ENCODE measurements around the gene MYO10.

Gene MYO10

DNA sequence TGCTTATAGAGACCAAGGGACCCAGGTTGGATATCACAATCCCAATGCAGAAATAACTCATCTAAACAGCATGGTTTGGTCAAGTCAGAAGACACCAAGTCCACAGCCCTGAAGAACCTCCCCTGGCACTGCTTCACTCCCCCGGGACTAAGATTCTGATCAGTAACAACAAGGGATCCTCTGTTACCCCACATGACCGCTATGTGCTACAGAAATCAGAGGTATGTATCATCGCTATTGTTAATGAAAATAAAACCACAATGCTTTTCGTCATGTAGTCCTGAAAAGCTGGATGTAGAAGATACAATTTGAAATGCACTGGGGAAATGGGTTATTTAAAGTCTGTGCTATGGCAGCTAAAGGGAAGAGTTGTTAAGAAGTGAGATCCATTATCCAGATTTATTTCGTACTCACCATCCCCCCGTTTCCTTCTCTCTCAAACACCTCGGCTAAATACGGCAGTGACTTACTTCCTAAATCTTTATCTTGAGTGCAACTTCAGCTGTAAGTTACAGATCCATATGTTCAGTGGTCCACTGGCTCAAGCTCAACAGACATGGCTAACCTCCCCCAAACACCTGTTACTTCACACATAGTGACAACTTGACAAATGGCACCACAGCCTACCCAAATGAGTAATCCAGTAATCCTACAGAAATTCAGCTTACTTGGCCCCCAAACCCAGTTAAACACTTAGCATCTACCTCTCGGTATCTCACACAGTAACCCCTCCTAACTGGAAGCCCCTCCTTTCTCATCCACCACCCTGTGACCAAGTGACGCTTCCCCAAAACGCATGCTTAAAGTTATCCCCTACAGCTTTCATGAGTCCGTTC is 129.2 kb downstream of the MYO10 start:
- peak; percentile 46 for DNase-seq

DNA sequence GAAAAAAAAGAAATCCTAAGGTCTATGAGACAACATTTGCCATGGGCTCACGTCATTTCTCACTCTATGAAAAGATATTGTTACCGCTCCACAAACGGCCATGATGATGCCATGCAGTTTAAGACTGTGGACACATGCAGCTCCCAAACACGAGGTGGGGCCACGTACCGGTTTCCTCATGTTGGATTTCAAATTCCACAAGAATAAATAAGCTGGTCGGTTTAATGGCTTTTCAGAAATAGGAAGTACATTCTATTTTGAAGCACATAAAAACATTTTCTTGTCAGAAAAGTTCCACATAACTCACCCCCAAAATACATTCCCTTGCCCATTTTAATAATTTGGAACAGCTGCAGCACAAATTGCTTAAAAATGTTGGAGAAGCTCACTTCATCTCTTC is 130.6 kb downstream of the MYO10 start:
- DNase-seq, result peak; percentile 87

DNA sequence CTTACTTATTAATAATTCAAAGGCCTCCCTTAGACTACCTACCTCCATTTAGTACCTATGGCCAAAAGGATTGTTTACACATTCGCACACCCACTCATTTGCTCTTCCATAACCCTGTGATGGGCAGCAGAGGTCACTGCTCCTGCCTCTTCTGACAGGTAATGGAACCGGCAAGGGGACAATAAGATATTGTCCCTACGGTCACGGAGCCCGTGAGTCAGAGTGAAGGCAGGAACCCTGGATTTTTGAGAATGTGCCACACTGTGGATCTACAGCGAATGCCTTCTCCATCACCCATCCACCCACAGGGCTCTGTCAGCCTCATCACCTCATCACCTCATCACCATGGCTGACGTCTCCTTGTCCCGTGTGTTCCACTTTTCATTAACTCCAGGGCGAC is 132.3 kb downstream of the MYO10 start:
- no peak for DNase-seq

DNA sequence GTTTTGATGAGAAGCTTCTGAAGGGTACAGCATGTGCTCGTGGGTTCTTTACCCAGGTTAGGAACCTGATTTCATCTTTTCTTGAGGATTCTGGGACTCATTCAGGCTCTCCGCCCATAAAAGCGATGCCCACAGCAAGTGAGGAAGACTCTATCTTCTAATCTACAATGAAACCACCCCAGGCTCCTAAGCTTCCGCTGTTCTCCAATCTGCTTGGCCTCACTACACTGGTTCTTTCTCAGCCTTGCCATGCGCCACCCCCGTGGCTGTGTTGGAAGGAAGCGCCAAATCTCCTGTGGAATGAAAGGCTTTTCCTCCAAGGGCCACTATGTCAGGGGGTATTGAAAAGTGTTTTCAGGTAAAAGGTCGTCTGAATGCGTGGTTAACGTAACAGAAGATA is 135.6 kb downstream of the MYO10 start:
- no peak for DNase-seq

DNA sequence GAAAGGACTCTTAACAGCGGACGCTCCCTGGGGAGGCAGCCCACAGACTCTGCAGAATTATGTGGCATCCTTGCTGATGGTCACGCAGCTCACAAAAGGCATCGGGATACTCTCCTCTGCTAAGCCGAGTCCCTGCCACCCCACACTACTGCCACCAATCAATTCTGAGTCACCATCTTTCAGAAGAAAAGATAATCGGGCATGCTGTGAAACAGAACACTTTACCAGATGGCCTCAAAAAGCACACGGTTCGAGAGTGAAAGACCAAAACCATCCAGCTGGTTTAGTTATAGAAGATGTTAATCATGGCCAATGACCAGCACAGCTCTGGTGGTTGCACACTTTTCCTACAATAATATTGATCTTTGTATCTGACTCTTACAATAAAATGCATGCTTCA is 136.3 kb downstream of the MYO10 start:
- no peak for DNase-seq

DNA sequence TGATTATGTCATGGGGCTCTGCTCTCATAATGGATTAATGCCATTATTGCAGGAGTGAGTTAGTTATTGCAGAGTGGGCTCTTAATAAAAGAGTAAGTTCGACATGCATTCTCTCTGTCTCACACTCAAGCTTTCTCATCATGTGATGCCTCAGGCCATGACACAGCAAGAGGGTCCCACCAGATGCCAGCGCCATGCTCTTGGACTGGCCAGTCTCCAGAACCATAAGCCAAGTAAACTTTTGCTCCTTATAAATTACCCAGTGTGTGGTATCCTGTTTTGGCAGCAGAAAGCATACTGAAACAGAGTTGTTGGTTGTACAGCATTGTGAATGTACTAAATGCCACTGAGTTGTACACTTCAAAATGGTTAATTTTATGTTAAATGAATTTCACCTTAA is 138.1 kb downstream of the MYO10 start:
- no peak for DNase-seq

DNA sequence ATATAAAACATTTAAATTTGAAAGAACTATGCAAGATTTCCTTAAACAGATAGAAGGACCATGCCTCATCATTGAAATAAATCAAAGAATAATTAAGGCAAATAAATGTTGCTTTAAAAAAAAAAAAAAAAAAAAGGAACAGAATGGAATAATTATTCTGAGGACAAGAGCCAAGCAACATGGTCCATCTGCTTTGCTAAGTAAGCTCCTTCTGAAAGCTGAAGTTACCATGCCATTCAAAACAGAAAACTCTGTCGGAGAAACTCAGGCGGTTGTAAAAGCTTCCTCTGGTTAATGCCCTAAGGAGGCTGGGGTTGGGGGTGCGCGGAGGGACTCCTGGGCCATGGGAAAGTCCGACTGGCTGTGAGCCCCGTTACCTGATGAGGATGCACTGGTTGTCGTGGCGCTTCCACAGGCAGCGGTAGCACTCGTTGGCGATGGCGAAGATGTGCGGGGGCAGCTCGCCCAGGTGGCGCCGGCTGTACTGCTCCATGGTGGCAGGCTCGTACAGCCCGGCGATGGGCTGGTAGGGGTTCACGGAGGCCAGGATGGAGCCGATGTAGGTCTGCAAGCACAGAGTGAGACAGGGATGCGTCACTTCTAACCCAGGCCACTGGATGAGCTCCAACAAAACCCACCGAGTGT is 141.7 kb downstream of the MYO10 start:
- DNase-seq, result no peak

DNA sequence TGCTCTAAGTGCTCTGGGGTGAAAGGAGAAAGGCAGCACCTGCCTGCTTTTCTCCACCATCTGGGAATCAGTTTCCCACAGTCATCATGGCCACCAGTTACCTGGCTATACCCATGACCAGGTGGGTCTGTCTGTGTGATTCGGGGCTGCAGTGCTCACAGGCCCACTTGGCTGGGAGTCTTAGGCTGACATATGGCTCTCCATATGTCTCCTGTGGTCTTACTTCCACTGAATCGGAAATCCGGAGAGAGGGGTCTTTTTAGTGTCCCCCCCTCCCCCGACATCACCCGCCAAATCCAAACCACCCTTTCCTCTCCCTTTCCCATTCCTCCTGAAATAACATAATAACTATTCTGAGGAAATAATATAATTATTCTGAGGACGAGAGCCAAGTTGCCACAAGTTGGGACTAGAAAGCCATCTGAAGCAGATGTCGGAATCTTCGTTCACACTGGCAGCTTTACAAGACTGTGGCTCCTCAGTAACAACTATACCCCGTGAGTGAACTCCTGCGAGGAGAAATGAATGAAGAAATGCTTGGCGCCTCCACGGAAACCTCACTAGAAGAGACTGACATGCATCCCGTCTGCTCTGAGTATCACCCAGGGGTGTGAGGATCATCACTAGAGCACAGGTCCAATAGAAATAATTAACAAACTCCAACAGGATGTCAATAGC is 143.4 kb downstream of the MYO10 start:
- peak; percentile 26 for DNase-seq

DNA sequence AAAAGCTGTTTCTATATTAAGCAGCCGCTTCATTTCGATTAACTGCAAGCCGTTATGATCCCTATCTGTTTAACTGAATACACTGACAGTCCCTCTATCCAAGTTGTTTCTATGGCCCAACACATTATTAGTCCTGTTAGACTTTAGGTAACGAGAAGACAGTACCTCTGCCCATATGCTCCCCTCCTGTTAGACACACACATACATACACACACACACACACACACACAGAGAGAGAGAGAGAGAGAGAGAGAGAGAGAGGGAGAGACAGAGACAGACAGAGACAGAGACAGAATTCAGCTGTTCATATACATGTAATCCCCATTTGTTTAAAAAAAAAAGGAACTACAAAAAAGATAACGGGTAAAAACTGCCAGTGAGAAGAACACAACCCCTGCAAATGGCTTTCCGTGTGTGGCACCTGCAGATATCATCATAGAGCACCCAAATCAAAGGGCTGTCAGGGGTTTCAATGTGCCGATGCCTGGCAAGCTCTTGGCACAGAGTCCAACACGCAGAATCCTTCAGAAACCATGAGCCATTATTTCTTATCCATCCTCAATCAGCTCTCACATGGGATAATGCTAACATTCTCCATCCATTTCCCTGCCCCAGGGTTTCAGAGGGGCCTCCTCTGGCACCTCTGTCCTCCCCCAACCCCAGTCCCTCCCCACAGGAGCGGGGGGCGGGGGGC is 144.0 kb downstream of the MYO10 start:
- no peak for DNase-seq

DNA sequence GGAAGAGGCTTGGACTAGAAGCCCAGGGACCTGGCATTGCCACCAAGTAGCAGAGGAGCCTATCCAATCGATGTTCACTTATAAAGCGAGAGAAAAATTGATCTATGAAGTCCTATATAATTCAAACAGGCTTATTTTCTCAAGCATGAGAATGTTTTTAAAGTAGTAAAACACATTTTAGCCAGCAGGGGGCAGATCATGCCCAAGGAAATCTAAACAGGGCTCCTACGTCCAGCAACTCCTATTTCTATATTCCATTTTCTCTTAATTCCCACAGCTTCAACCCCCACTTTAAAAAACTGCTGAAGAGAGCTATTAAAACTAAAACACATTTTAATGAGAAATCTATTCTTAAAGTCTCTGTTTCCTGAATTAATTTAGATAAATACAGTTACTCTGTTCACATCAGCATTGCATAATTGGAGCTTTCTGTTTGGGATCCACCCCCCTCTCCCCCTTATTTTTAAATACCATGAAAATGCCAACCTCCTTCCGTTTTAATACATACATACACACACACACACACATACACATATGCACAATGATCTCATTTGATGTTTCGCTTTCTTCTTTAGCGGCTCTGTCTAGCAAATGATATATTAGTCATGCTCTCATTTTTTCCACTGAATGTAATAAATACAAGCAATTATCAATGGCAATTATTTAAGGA is 144.9 kb downstream of the MYO10 start:
- peak; percentile 66 for DNase-seq

DNA sequence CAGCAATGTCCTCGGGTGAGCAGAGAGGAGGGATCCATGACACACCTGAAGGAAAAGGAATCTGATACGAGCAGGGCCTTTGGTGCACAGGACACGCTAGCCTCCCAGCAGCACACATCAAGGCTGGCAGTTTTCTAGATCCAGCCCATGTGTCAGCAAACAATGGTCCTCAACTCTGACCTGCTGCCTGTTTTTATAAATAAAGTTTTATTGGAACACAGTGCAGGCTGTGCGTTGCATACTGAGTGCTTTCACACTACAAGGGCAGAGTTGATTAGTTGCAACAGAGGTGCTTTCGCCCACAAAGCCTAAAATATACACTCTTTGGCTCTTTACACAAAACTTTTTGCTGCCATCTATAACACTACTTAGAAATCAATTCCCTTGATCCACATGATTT is 147.1 kb downstream of the MYO10 start:
- DNase-seq, result no peak

DNA sequence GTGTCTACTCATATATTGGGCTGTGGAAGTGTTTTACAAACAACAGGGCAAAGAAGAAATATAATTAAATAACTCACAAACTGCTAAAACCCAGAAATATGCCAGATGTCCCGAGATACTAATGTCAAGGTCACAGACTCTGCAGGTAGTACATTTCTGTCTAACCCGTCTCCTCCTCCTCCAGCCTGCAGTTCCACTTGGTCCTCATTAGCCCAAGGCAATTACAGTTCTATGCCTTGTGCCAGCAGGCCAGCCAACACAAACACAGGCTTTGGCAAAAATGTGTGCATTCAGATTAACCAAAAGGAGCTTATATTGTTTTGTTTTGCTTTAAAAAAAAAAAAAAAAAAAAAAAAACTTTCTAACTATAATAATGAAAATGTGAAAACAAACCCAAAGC is 148.8 kb downstream of the MYO10 start:
- DNase-seq, result no peak

DNA sequence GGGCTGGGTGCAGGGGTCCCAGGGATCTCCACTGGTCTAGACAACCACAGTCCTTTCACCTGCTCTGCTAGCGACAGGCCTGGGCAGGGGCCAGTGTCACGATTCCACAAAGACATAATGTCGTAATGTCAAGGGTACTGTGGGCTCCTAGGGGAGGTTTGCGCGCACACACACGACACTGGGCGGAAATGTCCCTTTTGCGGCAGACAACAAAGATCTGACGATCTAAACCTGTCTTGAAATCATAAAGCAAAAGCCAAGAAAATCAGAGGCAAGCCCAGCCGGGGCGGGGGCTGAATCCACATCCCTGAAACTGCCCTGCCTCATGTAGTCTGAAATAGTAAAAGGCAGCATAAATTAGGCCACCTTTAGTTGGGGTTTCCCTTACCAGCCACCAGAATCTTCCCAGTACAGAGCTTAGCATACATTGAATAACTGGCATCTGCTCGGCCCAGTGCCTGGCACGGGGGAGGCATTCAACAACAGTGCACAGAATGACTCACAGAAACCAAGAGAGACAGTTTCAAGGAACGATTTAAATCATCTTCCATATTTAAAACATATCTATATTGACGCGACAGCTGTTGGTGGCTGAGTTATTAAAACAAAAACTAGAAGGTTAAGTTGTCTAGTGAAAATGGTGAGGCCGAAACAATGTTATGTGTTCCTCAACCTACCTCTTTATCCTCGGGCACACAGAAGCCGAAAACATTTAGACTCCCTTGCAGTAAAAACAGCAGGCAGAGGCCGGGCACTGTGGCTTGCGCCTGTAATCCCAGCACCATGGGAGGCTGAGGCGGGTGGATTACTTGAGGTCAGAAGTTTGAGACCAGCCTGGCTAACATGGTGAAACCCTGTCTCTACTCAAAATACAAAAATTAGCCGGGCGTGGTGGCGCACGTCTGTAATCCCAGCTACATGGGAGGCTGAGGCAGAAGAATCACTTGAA is 151.0 kb downstream of the MYO10 start:
- no peak for DNase-seq

DNA sequence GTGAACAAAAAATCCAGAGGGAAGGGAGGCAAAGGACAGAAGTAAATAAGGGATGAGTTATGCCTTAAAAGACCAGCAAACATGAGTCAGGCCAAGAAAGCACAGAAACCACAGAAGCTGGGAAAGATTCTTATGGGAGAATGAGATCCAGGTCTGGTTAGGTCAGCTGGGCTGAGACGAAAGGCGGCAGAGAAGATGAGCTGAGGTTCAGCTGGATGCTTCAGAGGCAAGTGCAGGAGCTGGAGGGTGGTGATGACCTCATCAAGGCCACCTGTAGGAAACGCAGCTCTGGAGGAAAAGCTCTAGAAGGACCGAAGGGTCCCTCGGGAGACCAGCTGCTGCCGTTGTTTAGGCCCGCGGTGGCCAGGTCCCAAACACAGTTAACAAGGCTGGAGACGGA is 152.0 kb downstream of the MYO10 start:
- peak; percentile 55 for DNase-seq

DNA sequence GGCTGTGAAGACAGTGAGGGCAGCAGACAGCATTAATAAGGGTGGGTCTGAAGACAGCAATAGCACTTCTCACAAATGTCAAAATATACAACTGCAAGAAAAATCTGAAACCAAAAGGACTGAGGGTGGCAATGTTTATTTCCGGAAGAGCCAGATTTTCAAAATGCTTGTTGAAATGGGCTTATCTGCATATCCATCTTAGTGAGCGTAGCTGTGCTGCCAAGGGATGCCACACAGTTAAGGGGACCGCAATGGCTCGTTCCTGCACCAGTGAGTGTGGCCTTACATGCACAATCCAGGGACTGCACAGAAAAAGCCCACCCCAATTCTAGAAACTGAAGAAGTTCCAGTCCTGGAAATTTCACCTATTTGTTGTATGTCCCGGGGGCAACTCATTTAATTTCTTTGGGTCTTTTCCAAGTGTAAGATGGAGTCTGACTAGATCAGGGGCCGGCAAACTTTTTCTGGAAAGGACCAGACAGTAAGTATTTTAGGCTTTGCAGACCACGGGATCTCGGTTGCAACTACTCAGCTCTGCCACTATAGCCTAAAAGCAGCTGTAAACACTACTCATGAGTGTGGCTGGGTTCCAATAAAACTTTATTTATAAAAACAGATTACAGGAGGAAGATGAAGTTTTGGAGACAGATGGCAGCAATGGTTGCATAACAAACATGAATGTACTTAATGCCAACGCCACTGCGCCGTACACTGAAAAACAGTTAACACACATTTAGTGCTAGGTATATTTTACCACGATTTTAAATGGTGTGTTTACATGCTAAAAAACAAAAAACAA is 154.1 kb downstream of the MYO10 start:
- no peak for DNase-seq

DNA sequence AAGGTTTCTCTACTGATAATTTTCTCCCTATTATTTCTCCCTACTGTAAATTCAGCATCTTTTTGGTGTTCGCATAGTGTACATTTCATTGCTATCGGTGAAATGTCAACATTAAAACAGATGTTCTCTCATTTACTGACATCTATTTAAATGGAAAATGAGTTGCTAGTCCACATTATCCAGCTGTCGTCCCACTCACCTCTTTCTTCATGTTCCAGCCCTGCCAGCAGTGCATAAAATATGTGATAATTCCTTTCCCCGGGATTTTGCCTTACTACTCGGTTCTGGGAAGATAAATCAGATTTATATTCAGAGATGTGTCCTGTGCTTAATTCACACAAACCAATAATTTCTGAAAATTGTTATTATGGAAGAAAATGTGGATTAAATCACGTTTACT is 155.8 kb downstream of the MYO10 start:
- DNase-seq, result no peak

DNA sequence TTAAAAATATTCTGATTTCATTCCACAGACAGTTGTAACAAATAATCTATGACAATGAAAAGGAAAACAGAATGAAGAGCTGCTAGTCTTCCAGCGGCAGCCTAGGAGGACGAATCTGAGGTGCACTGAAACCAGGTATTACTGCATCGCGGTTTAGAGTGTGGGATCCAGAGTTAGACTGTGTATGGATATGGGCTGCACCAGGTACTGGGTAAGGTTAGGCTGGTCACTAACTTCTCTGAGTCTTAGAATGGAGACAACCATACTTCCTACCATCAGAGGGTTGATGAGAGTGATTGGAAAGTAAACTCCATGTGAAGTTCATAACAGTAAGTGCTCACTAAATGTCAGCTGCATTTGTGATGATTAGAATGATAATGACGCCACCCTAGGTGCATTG is 158.7 kb downstream of the MYO10 start:
- no peak for DNase-seq

DNA sequence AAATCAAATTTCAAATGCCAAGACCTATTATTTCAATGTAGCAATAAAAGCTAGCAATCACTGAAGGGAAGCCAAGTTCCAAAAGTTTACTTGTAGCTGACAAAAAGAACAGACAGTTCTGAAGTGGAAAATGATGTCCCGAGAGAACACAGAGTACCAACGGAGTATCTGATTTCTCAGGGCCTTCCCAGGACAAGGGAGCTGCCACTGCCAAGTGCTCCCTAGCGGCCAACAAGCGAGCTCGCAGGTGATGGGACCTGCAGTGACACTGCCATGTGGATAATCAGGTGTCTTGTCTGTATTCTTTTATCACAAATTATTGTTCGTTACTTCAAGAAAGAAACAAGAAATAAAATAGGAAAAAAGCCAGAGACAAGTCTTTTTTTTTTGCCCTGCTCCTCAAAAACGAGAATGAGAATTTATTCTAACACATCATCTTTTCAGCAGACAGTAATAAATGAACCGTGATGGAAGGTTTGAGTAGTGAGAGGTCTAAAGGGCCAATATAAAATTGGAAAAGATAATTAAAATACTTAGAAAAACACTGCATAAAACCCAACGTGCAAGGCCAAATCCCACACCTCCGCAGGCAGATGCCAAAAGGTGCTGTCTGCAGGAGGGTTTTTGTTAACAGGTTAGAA is 159.4 kb downstream of the MYO10 start:
- DNase-seq, result no peak

DNA sequence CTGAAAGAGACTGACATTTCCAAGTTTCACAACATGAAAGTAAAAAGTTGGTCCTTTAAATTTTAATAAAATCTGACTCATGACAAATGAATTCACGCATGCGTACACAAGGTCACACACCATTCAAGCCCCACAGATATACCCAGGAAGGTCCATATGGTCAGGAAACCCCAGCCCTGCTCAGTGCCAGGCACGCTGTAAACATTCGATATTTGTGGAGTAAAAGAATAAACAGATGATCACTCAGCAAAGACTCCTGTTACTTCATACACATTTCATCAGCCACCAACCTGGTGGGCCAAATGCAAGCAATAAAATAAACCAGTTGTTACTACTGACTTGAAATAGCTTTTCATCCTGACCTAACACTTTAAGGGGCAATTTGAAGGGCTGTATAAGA is 161.3 kb downstream of the MYO10 start:
- DNase-seq, result peak; percentile 45

DNA sequence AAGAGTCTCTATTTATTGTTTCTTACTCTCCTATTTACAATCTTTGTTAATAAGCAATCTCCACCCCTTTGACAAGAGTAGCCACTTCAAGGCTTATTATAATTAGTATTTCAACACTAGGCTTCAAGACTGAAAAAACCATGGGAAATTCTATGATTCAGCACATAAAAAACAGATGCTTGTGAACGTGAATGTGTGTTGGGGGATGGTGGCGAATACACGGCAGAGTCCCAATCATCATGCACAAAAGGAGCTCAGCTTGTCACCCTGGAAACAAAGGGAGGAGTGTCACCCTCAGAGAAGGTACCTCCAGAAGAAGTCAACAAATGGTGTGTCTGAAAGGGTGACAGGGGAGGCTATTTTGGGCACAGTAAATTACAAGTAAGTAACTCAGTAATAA is 162.1 kb downstream of the MYO10 start:
- DNase-seq, result peak; percentile 85
